B cell (primary cell): Measurements from ENCODE around the gene CRAMP1.

ENCODE experiments used
- CTCF ChIP-seq: fragments of 200-600 bp; IDR thresholded peaks from one replicate; pipeline ENCODE4 v1.8.0; 2022; ENCODE audit warnings: antibody characterized with exemption, mild to moderate bottlenecking
- EZH2 ChIP-seq: IDR thresholded peaks from 2 replicates; pipeline ENCODE4 v1.6.1; 2012; ENCODE audit warnings: borderline replicate concordance, low read depth, mild to moderate bottlenecking, moderate library complexity, low read length; ENCODE audit not compliant: insufficient read depth, poor library complexity, severe bottlenecking

- no peak for TF ChIP-seq CTCF
- no peak for TF ChIP-seq EZH2
These were observed 62.1 kb downstream of the CRAMP1 start for GRCh38 chr16:1674306-1674705.
